ENCODE data around the gene KRTAP3-2.

The KRTAP3-2 gene

GRCh38 chr17:41003926-41004325 lies 4.2 kb upstream of the KRTAP3-2 start:
- in situ Hi-C loops (cut with HindIII; ENCODE audit: low pct_unique_long_range_greater_than_20kb, low sequenced_read_pairs) = no loop called here
- DNase-seq (ENCODE audit: low read depth in 1 of 2, low spot score in 1 of 2) = no peak
- no peak for TF ChIP-seq JUND (IDR thresholded peaks at IDR 0.05; ENCODE audit: low read depth)

DNA sequence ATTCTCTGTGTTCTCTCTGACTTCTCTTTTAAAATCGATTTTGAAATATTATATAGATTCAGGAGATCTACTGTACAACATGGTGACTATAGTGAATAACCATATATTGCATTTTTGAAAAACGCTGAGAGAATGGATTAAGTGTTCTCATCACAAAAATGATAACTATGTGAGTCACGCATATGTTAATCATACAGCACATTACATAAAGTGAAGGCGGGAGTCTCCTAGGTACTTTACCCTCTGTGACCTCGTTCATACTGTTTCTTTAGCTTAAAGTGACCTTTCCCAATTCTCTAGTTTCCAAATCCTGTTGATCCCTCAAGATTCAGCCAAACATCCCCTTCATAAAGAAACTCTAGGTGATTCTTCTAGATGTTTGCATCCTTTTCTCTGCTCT lies 3.1 kb upstream of the KRTAP3-2 start:
- DNase-seq (ENCODE audit: low read depth in 1 of 2, low spot score in 1 of 2) = no peak
- in situ Hi-C loops (cut with HindIII; ENCODE audit: low pct_unique_long_range_greater_than_20kb, low sequenced_read_pairs) = no loop called here
- no peak for TF ChIP-seq JUND (IDR thresholded peaks at IDR 0.05; ENCODE audit: low read depth)

- TF ChIP-seq JUND (IDR thresholded peaks at IDR 0.05; ENCODE audit: low read depth) = no peak
- in situ Hi-C loops (cut with HindIII; ENCODE audit: low pct_unique_long_range_greater_than_20kb, low sequenced_read_pairs) = no loop called here
- DNase-seq (ENCODE audit: low read depth in 1 of 2, low spot score in 1 of 2) = no peak
These were observed 2.1 kb upstream of the KRTAP3-2 start for GRCh38 chr17:41001795-41002194.

- TF ChIP-seq JUND (IDR thresholded peaks at IDR 0.05; ENCODE audit: low read depth) = no peak
- in situ Hi-C loops (cut with HindIII; ENCODE audit: low pct_unique_long_range_greater_than_20kb, low sequenced_read_pairs) = no loop called here
- DNase-seq (ENCODE audit: low read depth in 1 of 2, low spot score in 1 of 2) = no peak
These were observed 2.3 kb downstream of the KRTAP3-2 start for GRCh38 chr17:40997361-40997760.

- in situ Hi-C loops (cut with HindIII; ENCODE audit: low pct_unique_long_range_greater_than_20kb, low sequenced_read_pairs) = no loop called here
- no peak for TF ChIP-seq JUND (IDR thresholded peaks at IDR 0.05; ENCODE audit: low read depth)
- DNase-seq (ENCODE audit: low read depth in 1 of 2, low spot score in 1 of 2) = no peak
These were observed 2.9 kb downstream of the KRTAP3-2 start for GRCh38 chr17:40996829-40997228.

DNA sequence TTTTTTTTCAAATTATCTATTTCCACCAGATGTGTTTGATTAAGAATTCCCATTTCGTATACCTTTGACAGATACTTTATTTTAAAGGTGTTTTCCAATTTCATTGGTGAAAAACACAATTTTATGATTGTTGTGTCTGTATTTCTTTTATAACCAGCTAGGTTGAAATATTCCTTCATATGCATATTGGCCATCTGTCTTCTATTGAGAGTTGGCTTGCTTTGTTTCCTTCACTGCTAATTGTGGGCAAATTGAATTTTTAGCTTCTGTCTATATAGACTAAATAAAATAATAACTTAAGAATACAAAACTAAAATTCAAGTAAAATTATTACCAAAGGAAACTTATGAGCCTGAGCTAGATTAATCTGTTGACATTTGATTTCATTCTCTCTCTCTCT lies 4.6 kb downstream of the KRTAP3-2 start:
- in situ Hi-C loops (cut with HindIII; ENCODE audit: low pct_unique_long_range_greater_than_20kb, low sequenced_read_pairs) = no loop called here
- DNase-seq (ENCODE audit: low read depth in 1 of 2, low spot score in 1 of 2) = no peak
- no peak for TF ChIP-seq JUND (IDR thresholded peaks at IDR 0.05; ENCODE audit: low read depth)

DNA sequence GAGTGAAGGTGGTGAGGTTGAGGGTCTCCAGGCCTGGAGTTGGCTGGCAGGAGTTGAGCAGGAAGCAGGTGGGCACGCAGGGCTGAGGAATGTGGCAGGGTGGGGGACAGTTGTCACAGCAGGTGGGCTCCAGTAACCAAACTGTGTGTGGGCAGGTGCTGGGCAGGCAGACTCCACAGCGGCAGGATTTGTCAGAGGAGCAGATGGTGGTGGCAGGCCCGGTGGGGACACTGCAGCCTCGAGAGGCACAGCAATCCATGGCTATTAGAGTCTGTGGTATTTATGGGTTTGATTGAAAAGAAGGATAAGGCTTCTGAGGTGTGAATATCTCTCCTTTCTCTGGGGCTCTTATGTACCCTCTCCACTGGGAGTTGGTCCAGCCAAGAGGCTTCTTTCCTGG lies 5.9 kb downstream of the KRTAP3-2 start, which contains the start of gene KRTAP3-3:
KRTAP3-3 (minus strand) TSS at position 326 of the 400 bp plus-strand sequence; CDS start at position 259, 67 bp downstream.
- in situ Hi-C loops (cut with HindIII; ENCODE audit: low pct_unique_long_range_greater_than_20kb, low sequenced_read_pairs) = no loop called here
- DNase-seq (ENCODE audit: low read depth in 1 of 2, low spot score in 1 of 2) = no peak
- TF ChIP-seq JUND (IDR thresholded peaks at IDR 0.05; ENCODE audit: low read depth) = no peak

DNA sequence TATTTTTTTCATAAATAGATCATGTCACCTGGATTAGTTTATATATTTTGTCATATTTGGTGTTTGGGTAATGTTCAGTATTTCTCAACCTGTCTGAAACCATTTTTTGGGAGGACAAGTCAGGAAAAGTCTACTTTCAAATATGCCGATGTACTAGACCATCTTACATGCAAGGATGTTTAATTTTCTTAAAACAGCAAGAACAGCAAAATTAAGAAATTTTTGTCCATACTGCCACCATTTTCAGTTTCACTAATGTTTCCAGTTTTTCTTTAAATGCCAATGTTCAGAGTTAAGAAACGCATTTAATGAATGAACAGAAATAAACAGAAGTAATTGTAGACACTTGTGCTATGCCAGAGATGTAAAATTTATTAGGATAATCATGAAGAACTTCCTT lies 6.6 kb downstream of the KRTAP3-2 start:
- in situ Hi-C loops (cut with HindIII; ENCODE audit: low pct_unique_long_range_greater_than_20kb, low sequenced_read_pairs) = no loop called here
- DNase-seq (ENCODE audit: low read depth in 1 of 2, low spot score in 1 of 2) = no peak

DNA sequence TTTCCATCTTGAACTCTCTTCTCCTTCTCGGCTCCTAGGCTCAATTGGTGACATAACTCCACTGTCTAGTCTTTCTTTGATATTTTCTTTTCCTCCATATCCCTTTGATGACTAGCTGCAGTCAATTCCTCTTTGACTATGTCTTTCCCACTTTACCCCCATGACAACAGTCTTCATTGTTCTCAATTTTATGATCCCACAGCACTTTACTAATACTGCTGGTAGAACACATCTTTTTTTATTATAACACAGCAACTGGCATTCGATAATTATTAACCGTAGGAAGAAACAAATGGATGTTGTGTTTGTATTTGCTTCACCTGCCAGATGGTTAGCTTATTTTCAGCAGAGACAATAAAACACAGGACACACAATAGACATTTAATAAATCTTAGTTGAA lies 7.0 kb downstream of the KRTAP3-2 start:
- in situ Hi-C loops (cut with HindIII; ENCODE audit: low pct_unique_long_range_greater_than_20kb, low sequenced_read_pairs) = no loop called here
- no peak for TF ChIP-seq JUND (IDR thresholded peaks at IDR 0.05; ENCODE audit: low read depth)
- no peak for DNase-seq (ENCODE audit: low read depth in 1 of 2, low spot score in 1 of 2)

More for the DNA sequence above, 6.6 kb downstream of the KRTAP3-2 start:
- TF ChIP-seq JUND (IDR thresholded peaks at IDR 0.05; ENCODE audit: low read depth) = no peak

DNA sequence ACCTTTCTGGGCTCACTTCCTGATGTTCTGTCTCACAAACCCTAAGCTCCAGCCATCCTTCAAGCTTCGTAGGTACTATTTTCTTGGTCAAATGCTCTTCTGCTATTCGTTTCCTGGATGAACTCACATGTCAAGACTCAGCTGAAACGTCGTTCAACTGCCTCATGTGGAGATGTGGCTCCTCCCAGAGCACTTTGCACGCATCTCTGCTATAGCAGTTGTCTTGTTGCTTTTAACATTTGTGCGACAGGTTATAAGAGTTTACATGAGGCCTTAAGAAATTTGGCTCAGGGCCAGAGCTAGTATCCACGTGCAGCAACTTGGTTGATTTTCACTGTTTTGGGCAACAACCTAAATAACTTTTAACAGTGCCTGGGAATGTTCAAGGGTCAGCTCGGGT lies 12.8 kb downstream of the KRTAP3-2 start:
- in situ Hi-C loops (cut with HindIII; ENCODE audit: low pct_unique_long_range_greater_than_20kb, low sequenced_read_pairs) = no loop called here
- TF ChIP-seq JUND (IDR thresholded peaks at IDR 0.05; ENCODE audit: low read depth) = no peak
- DNase-seq (ENCODE audit: low read depth in 1 of 2, low spot score in 1 of 2) = peak in 1 of 2 experiments; percentile 60

- in situ Hi-C loops (cut with HindIII; ENCODE audit: low pct_unique_long_range_greater_than_20kb, low sequenced_read_pairs) = no loop called here
- DNase-seq (ENCODE audit: low read depth in 1 of 2, low spot score in 1 of 2) = no peak
- TF ChIP-seq JUND (IDR thresholded peaks at IDR 0.05; ENCODE audit: low read depth) = no peak
These were observed 15.5 kb downstream of the KRTAP3-2 start, which contains the start of gene KRT40 for GRCh38 chr17:40984226-40984625. KRT40 (minus strand) TSS chr17:40984326; CDS start chr17:40984273, 53 bp downstream.

DNA sequence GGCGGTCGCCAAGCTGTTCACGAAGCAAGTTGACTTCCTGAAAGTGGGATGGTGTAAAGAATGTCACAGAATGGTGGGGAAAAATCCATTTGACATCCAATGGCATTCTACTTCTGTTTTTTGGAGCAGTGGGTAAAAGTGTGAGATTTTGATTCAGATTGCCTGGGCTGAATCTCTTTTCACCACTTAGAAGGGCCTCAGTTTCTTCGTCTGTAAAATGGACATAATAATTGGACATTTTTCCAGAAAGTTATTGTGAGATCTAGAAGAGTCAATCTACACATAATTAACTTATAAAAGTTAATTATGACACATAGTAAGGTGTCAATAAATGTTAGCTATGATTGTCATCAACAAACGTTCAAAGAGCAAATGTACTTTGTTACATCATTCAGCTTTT lies 18.6 kb downstream of the KRTAP3-2 start:
- in situ Hi-C loops (cut with HindIII; ENCODE audit: low pct_unique_long_range_greater_than_20kb, low sequenced_read_pairs) = no loop called here
- no peak for TF ChIP-seq JUND (IDR thresholded peaks at IDR 0.05; ENCODE audit: low read depth)
- DNase-seq (ENCODE audit: low read depth in 1 of 2, low spot score in 1 of 2) = no peak

DNA sequence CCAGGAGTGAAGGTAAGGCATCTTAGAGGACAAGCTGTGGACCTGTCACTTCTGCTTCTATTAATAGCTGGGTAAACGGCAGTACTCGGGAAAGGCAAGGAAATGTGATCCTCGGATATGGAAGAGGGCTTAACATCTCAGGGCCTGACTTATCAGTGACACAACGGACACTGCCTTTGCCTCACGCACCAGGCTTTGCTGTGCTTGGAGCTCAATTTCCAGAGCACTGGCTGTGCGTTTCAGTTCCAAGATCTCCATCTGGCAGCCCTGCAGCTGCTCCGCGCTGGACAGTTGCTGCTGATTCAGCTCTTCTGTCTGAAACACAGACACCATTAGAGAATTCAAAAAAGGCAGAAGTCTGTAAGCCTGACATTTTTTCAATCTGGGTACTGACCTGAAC lies 19.1 kb downstream of the KRTAP3-2 start:
- DNase-seq (ENCODE audit: low read depth in 1 of 2, low spot score in 1 of 2) = no peak
- TF ChIP-seq JUND (IDR thresholded peaks at IDR 0.05; ENCODE audit: low read depth) = no peak
- in situ Hi-C loops (cut with HindIII; ENCODE audit: low pct_unique_long_range_greater_than_20kb, low sequenced_read_pairs) = no loop called here

GRCh38 chr17:40980117-40980516 lies 19.6 kb downstream of the KRTAP3-2 start:
- no peak for TF ChIP-seq JUND (IDR thresholded peaks at IDR 0.05; ENCODE audit: low read depth)
- DNase-seq (ENCODE audit: low read depth in 1 of 2, low spot score in 1 of 2) = no peak
- in situ Hi-C loops (cut with HindIII; ENCODE audit: low pct_unique_long_range_greater_than_20kb, low sequenced_read_pairs) = no loop called here

All from T47D (cell line).